Measurements from ENCODE around the gene FABP3.
A peak's percentile ranks its signal among the peaks of the same experiment; 100 is the strongest.
"Not testable (repeated sequence)": the region's sequence is repeated elsewhere in the genome, so short reads cannot be mapped to it uniquely, and the experiment has no call there.

Gene FABP3

DNA sequence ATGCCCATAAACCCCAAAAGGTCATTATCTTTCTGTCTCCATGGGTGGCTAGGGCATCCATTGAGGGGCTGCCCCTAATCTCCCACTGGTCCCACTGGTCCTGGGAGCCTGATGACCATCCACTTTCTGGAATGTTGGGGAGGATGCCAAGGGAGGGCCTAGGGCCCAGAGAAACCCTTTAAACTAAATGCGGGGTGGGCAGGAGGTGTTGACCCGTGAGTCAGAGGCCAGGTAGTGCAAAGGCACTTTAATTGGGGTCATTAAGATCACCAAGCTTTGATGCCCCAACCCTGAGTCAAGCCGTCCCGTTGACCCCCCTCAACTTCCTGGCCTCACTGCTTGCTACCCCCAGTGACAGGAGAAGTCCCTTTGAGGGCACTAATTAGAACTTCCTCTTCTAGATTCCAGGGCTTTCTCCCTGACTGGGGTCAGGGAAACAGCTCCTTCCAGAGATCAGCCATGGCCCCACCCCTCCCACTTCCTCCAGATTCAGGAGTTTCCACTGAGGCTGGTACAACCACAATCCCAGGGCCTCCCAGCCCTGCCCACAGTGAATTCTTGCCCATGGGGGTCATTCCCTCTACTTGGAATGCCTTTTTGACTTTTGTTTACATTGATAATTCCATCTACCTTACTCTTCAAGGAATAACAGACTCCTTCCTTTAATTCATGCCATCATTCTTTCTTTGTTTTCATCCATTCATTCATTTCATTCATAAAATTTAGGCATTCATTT, 24.7 kb upstream of the FABP3 start:
- DNase-seq: no peak

DNA sequence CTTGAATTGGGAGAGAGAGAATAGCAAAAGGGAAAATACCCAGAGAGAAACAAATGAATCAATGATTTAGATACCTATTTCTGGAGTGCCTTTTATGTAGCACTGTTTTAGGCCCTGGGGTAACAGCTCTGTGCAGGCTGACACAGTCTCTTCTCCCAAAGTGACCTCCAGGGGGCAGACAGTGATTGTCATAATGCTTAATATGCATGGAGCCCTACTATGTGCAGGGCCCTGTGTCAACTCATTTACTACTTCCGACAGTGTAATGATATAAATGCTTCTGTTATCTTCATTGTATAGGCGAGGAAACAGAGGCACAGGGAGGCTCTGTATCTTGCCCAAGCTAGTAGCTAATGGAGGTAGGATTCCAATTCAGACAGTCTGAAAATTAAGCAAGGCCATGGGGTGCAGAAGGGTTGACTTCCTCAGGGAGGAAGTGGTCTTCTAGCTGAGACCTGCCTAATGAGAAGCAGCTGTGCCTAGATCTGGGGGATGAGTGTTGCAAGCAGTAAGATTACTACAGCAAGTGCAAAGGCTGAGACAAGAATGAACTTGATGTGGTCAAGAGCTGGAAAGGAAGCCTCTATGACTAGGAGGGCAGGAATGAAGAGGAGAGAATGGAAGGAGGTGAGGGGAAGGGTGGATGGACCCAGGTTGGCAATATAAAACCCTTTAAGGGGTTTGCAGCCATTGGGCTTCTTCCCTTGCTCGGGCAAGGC, 23.9 kb upstream of the FABP3 start:
- DNase-seq: no peak

DNA sequence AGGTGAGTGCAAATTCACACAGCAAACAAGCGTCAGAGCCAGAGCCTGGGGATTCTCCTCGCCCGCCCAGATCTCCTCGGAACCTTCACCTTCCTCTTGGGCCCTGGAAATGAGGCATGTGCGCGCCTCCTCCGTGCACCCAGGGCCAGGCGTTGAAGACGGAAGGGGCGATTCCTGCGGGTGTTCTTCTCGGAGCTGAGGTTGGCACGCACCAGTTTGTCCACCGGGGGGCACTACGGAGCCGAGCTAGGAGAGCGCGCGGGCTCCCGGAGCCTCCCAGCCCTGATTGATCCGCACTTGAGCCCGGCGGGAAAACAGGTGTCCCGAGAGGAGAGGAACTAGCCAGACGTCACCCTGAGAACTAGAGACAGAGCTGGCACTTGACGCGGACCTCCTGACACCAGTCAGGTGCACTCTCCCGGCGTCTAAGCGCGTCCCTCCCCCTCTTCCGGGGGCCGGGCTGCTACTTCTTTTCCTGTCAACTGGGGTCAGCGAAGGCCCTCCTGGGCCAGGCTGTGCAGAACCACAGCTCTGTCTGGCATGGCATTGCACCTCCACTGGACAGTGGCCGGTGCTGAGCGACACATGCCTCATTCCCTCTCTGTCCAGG, 21.8 kb upstream of the FABP3 start:
- peak; percentile 67 for DNase-seq

DNA sequence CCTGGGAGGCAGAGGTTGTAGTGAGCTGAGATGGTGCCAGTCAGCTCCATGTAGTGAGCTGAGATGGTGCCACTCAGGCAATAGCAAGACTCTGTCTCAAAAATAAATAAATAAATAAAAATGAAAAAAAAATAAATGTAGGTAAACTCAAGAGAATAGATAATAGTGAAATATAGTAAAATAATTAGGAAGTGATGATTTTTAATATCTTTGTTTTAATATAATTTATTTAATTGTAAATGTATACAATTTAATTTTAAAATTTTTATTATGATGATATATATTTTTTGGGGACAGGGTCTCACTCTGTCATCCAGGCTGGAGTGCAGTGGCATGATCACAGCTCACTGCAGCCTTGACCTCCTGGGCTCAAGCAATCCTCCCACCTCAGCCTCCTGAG, 20.6 kb upstream of the FABP3 start:
- no peak for DNase-seq

GRCh38 chr1:31390071-31390470, 17.2 kb upstream of the FABP3 start:
- DNase-seq: no peak

DNA sequence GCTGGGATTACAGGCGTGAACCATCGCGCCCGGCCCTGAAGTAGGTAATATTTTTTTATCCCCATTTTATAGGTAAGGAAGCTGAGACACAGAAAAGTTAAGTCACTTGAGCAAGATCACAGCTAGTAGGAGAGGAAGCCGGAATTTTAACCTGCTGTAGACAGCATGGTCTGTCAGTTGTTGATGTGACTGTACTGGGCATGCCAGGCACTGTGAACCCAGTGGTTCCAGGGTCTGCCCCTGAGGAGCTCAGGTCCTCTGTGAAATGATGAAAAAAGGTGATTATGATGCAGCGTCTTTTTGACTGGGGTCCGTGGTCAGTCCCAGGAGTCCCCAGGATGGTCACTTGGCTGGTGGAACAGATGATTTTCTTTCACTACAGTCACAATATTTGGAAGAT, 16.7 kb upstream of the FABP3 start:
- no peak for DNase-seq

DNA sequence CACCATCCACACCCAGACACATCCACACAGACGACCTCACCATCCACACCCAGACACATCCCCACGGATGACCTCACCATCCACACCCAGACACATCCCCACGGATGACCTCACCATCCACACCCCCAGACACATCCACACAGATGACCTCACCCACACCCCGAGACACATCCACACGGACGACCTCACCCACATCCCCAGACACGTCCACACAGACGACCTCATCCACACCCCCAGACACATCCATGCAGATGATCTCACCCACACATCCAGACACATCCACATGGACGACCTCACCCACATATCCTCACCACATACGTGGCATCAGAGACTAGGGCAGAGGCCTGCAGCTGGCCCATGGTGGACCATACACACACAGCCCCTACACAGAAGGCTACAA, 14.7 kb upstream of the FABP3 start:
- no peak for DNase-seq

DNA sequence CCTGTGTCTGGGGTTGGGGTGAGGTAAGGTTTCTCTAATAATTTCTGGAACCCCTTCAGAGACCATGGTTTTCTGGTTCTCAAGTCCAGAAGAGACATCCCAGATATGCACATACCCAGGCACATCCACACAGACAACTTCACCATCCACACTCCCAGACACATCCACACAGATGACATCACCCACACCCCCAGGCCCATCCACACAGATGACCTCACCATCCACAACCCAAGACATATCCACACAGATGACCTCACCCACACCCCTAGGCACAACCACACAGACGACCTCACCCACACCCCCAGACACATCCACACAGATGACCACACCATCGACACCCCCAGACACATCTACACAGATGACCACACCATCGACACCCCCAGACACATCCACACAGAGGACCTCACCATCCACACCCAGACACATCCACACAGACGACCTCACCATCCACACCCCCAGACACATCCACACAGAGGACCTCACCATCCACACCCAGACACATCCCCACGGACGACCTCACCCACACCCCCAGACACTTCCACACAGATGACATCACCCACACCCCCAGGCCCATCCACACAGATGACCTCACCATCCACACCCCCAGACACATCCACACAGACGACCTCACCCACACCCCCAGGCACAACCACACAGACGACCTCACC, 13.8 kb upstream of the FABP3 start:
- DNase-seq: not testable (repeated sequence)

DNA sequence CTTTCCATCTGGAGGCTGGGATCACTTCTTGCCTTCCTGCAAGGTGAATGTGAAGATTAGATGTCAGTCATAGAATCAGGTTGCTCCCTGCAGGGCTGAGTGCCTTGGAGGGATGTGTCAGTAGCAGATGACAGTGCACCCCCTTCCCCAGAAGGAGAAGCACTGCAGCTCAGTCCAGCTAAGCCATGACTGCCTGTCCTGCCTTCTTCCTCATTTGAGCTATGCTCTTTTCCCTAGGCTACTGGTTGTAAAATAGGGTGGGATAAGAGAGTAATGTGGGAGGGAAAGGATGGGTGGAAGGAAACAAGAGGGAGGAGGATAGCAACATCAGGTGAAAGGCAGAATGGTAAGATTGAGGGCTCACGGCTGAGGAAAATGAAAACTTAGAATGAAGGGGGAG, 11.1 kb upstream of the FABP3 start:
- DNase-seq: no peak

DNA sequence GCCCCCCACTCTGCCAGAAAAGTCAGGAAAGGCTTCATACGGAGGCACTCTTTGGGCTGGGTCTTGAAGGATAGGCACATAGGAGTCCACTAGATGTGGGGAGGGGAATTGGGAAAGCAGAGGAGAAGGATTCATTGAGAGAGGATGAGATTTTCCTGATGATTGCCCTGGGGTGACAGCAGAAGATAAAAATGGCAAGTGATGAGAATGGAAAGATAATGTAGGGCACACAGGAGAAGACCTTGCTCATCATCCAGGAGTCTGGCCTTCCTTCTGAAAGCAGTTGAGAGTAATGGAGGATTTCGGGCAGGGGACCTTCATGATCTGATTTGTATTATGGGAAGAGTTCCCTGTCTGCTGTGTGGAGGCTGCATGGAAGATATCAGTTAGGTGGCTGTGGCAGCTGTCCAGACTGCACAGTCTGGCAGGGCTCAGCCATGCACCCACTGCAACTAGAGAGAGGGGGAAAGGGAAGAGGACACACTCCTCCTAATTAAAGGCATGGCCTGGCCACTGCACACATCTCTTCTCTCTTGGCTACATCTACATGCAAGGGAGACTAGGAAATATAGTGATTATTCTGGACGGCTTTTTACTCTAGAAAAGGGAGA, 9.6 kb upstream of the FABP3 start:
- no peak for DNase-seq

GRCh38 chr1:31381394-31382294, 8.8 kb upstream of the FABP3 start:
- DNase-seq: no peak

GRCh38 chr1:31380181-31380580, 7.3 kb upstream of the FABP3 start:
- DNase-seq: no peak

GRCh38 chr1:31378001-31378400, 5.1 kb upstream of the FABP3 start:
- no peak for DNase-seq

DNA sequence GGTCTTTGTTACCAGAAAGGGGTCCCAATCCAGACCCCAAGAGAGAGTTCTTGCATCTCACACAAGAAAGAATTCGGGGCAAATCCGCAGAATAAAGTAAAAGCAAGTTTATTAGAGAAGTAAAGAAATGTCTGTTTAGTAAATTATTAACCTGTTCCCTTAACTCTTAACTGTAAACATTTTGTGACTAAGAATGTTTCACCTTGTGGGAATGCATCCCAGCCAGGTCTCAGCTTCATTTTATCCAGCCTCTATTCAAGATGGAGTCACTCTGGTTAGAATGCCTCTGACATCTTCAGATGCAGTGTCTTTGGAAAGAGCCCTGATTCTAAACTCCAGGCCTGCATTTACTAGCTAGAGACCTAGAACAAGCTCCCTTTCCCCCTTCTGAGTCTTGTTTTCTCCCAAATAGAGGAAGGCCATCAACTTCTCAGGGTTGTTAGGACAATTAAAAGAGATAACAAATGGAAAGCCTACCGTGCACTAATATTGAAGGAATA, 4.5 kb upstream of the FABP3 start:
- DNase-seq: no peak

DNA sequence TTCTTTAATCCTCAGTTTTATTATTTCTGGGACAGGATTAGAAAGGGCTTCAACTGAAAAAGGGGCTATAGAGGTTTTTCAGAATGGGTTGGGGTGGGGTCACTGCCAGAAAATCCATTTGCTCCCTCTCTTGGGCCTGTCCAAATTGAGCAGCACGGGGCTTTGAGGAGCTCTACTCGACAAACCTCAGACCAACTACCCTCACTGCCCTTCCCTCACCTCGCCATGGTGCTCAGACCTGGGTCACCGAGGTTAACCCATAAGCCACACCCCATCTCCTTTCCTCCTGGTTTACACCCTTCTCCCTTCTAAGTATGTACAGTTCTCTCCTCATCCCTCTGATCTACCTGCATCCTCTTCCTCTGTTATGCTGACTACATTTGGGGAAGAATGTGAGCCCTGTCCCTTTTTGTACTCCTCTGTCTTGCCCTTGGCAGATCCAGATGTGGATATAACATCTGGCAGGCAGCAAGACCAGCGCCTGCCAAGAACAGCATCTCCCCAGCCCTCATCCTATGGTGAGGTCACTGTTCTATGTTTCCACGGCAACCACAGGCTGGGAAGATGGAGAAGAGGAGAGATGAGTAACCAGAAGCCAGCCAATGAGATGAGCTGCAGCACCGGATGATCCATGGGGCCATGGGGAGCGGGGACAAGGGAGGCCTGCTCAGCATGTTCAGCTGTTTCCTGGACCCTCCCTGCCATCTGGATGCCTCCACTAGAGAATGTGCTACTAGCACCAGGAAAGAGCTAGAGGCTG, 3.7 kb upstream of the FABP3 start:
- DNase-seq: no peak

- no peak for DNase-seq
Observed at GRCh38 chr1:31374511-31375196, 1.8 kb upstream of the FABP3 start.

- DNase-seq: no peak
Observed at GRCh38 chr1:31373897-31374486, 1.1 kb upstream of the FABP3 start.

DNA sequence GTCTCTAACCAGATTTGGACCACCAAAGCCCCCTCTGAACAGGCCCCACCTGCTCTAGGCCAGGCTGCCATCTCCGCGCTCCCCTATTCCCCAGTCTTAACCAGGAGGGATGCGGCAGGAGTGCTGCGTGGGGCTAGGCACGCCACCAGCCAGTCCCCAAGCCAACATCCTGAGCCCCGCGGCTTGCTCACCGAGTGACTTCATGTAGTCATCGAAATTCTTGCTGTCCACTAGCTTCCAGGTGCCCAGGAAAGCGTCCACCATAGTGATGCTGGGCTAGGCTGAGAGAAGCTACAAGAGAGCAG, 173 bp downstream of the FABP3 start:
- no peak for DNase-seq

- DNase-seq: no peak
Observed at GRCh38 chr1:31372051-31372450, 825 bp downstream of the FABP3 start.

Data from NCI-H2029 treated with DMSO at 0.1 percent for 48 hours (cell line).